ENCODE data around the gene LRRC40.

Gene LRRC40

GRCh38 chr1:70103770-70104169 is 101.6 kb downstream of the LRRC40 start:
- DNase-seq, result no peak

- no peak for DNase-seq
Observed at GRCh38 chr1:70101774-70102173, 103.6 kb downstream of the LRRC40 start.

- no peak for DNase-seq
Observed at GRCh38 chr1:70101231-70101630, 104.1 kb downstream of the LRRC40 start.

Data from CD4-positive, alpha-beta T cell treated with Interferon gamma for 1 hour (primary cell).